Esophagus (tissue), 2 donors: ENCODE data around the gene UBE3A. TPM values are rescaled to one million over a fixed set of nuclear protein-coding genes. Genes with fewer than 3 reads are reported as not detected.

ENCODE experiments used
- H3K27ac ChIP-seq, 2 donors: one replicate each; pipeline ENCODE4 v1.5.1; 2013; ENCODE audit warnings: low read depth in 2 of 2, mild to moderate bottlenecking in 2 of 2, inconsistent platforms in 1 of 2, low read length in 1 of 2, moderate library complexity in 1 of 2
- H3K27me3 ChIP-seq, 2 donors: one replicate each; pipeline ENCODE4 v1.6.1; 2013; ENCODE audit warnings: low read length in 2 of 2, control low read depth in 1 of 2, mild to moderate bottlenecking in 1 of 2; ENCODE audit not compliant: insufficient read depth in 2 of 2, control insufficient read depth in 1 of 2
- H3K36me3 ChIP-seq, 2 donors: one replicate each; pipeline ENCODE4 v1.6.1; 2013; ENCODE audit warnings: low read length in 1 of 2; ENCODE audit not compliant: control insufficient read depth in 2 of 2, insufficient read depth in 2 of 2
- H3K4me1 ChIP-seq, 2 donors: one replicate each; pipeline ENCODE4 v1.6.1; 2013; ENCODE audit warnings: low read length in 1 of 2; ENCODE audit not compliant: control insufficient read depth in 2 of 2, insufficient read depth in 2 of 2
- H3K4me3 ChIP-seq, 2 donors: one replicate each; pipeline ENCODE4 v1.5.1; 2013; ENCODE audit warnings: low read length in 2 of 2, mild to moderate bottlenecking in 2 of 2, low read depth in 1 of 2, moderate library complexity in 1 of 2
- H3K9me3 ChIP-seq, 2 donors: one replicate each; pipeline ENCODE4 v1.6.1; 2013; ENCODE audit warnings: mild to moderate bottlenecking in 2 of 2, low read depth in 1 of 2, low read length in 1 of 2, moderate library complexity in 1 of 2; ENCODE audit not compliant: control insufficient read depth in 2 of 2, insufficient read depth in 1 of 2
- WGBS, 2 donors: extraction: QIAGEN DNeasy Blood & Tissue Kit; methylation state at CpG; one replicate each; pipeline ENCODE4 v1.1.7; 2013; 5-methylcytosine and 5-hydroxymethylcytosine counted together
- polyA plus RNA-seq, 2 donors: library from polyadenylated mRNA; stranded (reverse); fragments of 200-250 nt; gene quantifications; one replicate each; pipeline ENCODE4 v1.2.3, GENCODE V29; 2013
- donor health status: healthy with polysubstance abuse.
- donor health status: Bipolar disorder and iron deficiency.

The UBE3A gene
- polyA plus RNA-seq, 2 donors = 14.8 to 15.1 TPM

- 90 to 97% methylated on average over 3 of the region's 3 CpGs for WGBS, 2 donors
- H3K36me3 ChIP-seq = no peaks in the 10 kb centered on the region
- no peaks in the 10 kb centered on the region for H3K4me1 ChIP-seq
- no peaks in the 10 kb centered on the region for H3K9me3 ChIP-seq
- no peak overlapping the region for H3K4me3 ChIP-seq
- no peaks in the 10 kb centered on the region for H3K27me3 ChIP-seq
- no peak overlapping the region for H3K27ac ChIP-seq
Measured at GRCh38 chr15:25446076-25446475, 7.3 kb upstream of the UBE3A start.

GRCh38 chr15:25445412-25445811 lies 6.6 kb upstream of the UBE3A start:
- Histone ChIP-seq H3K4me1 (no peaks in the 10 kb centered on the region), H3K9me3 (no peaks in the 10 kb centered on the region), H3K27me3 (no peaks in the 10 kb centered on the region), H3K36me3 (no peaks in the 10 kb centered on the region), H3K27ac (no peak overlapping the region), H3K4me3 (no peak overlapping the region)
- 91% methylated on average over 4 of the region's 4 CpGs for WGBS, 2 donors

DNA sequence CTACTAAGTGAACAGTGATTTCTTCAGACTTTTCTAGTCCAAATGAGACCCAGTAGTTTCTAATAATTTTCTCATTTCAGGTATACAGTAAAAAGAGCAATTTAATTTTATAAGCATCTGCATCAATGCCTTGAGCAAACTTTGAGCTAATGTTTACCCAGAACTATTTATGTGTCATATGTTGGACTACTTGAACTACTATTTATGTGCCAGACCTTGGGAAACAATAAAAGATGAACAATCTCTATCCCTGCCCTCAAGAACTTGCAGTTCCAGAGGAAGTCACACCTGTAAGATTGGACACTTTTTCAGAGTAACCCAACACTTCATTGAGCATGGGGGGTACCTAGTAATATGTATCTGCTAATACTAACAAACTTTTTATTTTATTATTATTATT lies 2.3 kb upstream of the UBE3A start:
- H3K9me3 ChIP-seq = no peaks in the 10 kb centered on the region
- H3K36me3 ChIP-seq = no peaks in the 10 kb centered on the region
- H3K27me3 ChIP-seq = no peaks in the 10 kb centered on the region
- no peak overlapping the region for H3K4me3 ChIP-seq
- H3K27ac ChIP-seq = no peak overlapping the region
- no peaks in the 10 kb centered on the region for H3K4me1 ChIP-seq

DNA sequence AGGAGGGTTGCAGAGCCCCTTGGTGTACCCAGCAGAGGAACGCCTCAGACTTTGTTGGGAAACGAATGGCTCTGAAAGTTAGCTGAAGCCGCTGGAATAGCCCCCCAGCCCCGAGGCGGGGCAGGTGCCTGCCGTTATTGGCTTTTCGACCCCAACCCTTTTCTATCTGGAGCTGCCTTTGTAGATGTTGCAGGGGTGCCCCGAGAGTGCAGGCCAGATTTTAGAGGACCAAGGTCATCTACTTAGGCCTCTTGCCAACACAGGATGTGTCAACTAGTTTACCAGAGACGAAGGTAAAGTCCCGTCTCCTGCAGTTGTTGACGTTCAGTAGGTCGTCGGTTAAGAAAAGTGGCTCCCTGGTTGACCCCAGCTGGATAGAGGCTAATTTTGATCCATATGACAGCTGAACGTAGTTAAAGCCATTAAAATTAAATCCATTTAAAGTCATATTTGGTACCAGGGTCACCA lies 579 bp upstream of the UBE3A start:
- H3K27ac ChIP-seq = peak overlapping the region; percentile 82 to 84
- H3K4me3 ChIP-seq = peak overlapping the region; percentile 90 to 97
- no peaks in the 10 kb centered on the region for H3K9me3 ChIP-seq
- WGBS, 2 donors = 5% methylated on average over 13 to 14 of the region's 14 CpGs
- no peaks in the 10 kb centered on the region for H3K36me3 ChIP-seq
- H3K4me1 ChIP-seq = no peaks in the 10 kb centered on the region
- H3K27me3 ChIP-seq = no peaks in the 10 kb centered on the region

- peak overlapping the region; percentile 90 to 97 for H3K4me3 ChIP-seq
- peak overlapping the region; percentile 97 for H3K27ac ChIP-seq
- no peaks in the 10 kb centered on the region for H3K4me1 ChIP-seq
- no peaks in the 10 kb centered on the region for H3K9me3 ChIP-seq
- no peaks in the 10 kb centered on the region for H3K36me3 ChIP-seq
- H3K27me3 ChIP-seq = no peaks in the 10 kb centered on the region
- 1% methylated on average over 52 to 67 of the region's 67 CpGs for WGBS, 2 donors
Measured at GRCh38 chr15:25437777-25438600, 835 bp downstream of the UBE3A start.

DNA sequence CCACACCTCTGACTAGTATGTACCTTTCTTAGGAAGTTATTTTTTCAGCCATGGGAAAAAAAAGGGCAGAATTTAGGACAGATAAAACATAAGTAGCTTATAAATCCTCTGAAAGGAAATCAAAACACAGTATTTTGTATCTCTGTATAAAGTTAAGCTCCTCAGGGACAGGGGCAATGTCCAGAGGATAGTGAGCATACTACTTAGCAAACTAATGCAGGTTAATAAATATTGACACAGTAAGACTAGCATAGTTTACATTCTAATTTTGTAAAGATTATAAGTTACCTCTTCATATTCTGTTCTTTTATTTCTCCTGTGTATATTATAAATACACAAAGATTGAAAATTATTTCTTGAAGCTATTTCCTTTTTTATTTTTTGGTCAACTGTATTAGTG lies 2.1 kb downstream of the UBE3A start:
- H3K9me3 ChIP-seq = no peaks in the 10 kb centered on the region
- H3K4me1 ChIP-seq = no peaks in the 10 kb centered on the region
- H3K27ac ChIP-seq = no peak overlapping the region
- H3K4me3 ChIP-seq = no peak overlapping the region
- no peaks in the 10 kb centered on the region for H3K36me3 ChIP-seq
- H3K27me3 ChIP-seq = no peaks in the 10 kb centered on the region

DNA sequence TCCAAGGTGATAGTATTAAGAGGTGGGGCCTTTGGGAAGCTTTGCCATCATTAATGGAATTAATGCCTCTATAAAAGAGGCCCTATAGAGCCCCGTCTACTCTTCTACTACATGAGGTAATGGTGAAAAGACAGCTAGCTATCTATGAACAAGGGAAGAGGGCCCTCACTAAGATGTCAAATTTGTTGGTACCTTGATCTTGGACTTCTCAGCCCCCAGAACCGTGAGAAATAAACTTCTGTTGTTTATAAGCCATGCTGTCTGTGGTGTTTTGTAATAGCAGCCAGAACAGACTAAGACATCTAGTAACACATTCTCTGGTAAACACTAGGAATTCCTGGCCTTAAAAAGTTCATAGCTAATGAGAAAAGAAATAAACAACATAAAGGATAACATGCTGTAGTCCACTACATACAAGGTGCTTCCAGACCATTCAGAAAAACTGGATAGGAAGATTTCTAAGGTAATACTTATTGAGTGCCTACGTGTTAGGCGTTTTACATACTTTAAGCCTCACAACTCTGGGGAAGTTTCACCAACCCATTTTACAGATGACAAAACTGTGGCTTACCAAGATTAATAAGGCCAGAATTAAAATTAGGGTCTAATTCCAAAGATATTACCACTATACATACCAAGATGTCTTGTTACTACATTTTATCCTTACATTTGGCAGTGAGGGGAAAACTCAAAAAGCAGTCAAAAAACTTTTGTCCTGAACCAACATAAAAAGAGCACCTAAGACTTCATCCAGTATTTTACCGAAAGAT lies 3.2 kb downstream of the UBE3A start:
- 86 to 89% methylated on average over 5 of the region's 5 CpGs for WGBS, 2 donors

DNA sequence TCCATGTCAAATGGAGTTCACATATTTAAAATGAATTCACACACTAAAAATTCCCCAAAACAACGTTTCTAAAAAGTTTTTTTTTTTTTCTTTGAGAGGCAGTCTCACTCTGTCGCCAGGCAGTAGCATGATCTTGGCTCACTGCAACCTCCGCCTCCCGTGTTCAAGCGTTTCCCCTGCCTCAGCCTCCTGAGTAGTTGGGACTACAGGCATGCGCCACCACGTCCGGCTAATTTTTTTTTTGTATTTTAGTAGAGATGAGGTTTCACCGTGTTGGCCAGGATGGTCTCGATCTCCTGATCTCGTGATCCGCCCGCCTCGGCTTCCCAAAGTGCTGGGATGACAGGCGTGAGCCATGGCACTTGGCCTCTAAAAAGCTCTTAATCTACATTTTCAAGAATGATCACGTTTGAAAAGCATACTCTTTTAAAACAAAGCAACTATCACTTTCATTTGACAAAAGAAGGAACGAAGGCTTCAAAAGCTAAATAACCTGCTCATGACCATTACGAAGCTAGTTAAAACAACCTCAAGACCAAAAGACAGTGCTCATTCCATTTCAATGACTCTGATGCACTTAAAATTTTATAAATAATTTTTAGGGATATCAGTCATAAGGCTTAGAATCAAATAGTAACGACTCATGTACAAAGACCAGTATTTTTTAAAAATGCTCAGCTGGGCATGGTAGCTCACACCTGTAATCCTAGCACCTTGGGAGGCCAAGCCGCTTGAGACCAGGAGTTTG lies 5.5 kb downstream of the UBE3A start:
- Histone ChIP-seq H3K36me3 (no peaks in the 10 kb centered on the region), H3K4me1 (no peaks in the 10 kb centered on the region), H3K27me3 (no peaks in the 10 kb centered on the region), H3K27ac (no peak overlapping the region), H3K9me3 (no peaks in the 10 kb centered on the region), H3K4me3 (no peak overlapping the region)
- 80 to 81% methylated on average over 20 of the region's 20 CpGs for WGBS, 2 donors

More for the DNA sequence above, 3.2 kb downstream of the UBE3A start:
- Histone ChIP-seq H3K27ac (no peak overlapping the region), H3K4me3 (no peak overlapping the region), H3K9me3 (no peaks in the 10 kb centered on the region), H3K4me1 (no peaks in the 10 kb centered on the region), H3K36me3 (no peaks in the 10 kb centered on the region), H3K27me3 (no peaks in the 10 kb centered on the region)

- 54 to 63% methylated on average over 3 of the region's 3 CpGs for WGBS, 2 donors
- no peaks in the 10 kb centered on the region for H3K36me3 ChIP-seq
- H3K27me3 ChIP-seq = no peaks in the 10 kb centered on the region
- H3K27ac ChIP-seq = no peak overlapping the region
- no peaks in the 10 kb centered on the region for H3K4me1 ChIP-seq
- no peaks in the 10 kb centered on the region for H3K9me3 ChIP-seq
- H3K4me3 ChIP-seq = no peak overlapping the region
Measured at GRCh38 chr15:25431836-25432561, 6.8 kb downstream of the UBE3A start.
